HCT116 (cell line): ENCODE data around the gene EPHA6. TPM values are rescaled to one million over a fixed set of nuclear protein-coding genes. Genes with fewer than 3 reads are reported as not detected.

Experiments
- ATAC-seq: fragments of 200-7000 bp; cut with Tn5 transposase; 2 replicates; pipeline ENCODE4 v1.9.1; 2020; ENCODE audit warnings: mild to moderate bottlenecking, moderate library complexity
- BruUV-seq: library from RNA; stranded (reverse); fragments of 400-500 nt; replicated peaks from 2 replicates; lab custom pipeline; 2021; lab: Mats Ljungman, UMichigan
- CTCF ChIA-PET: fragments of 300-600 bp; sonication (Branson Sonifier 250); formaldehyde crosslinking; loops from one replicate; lab custom pipeline; 2021; ENCODE audit warnings: antibody characterized with exemption; lab: Charles Lee
- POLR2A ChIA-PET: fragments of 300-600, 350-600 bp; sonication (Branson Sonifier 250); formaldehyde crosslinking; loops from one replicate; lab custom pipeline; 2021; ENCODE audit warnings: antibody characterized with exemption; lab: Charles Lee
- RAD21 ChIA-PET, 2 experiments: fragments of 300-600 bp; sonication (Branson Sonifier 250); formaldehyde crosslinking; loops; one replicate each; lab custom pipeline; 2023; ENCODE audit warnings: low total read pairs in 2 of 2; ENCODE audit not compliant: uncharacterized antibody in 2 of 2, unreplicated experiment in 2 of 2, low non-redundant PET in 1 of 2; lab: Charles Lee
- DNase-seq: peaks from one replicate; pipeline ENCODE4 v3.0.0-alpha.2; 2010; ENCODE audit warnings: low read depth, low spot score
- H2AFZ ChIP-seq: fragments of 200-600 bp; shearing (Covaris generic), sonication (generic); 2 replicates; pipeline ENCODE4 v1.6.1; 2017; ENCODE audit warnings: low read depth, mixed run types, mixed read lengths, antibody characterized with exemption, low read length; ENCODE audit not compliant: poor library complexity, severe bottlenecking
- H3K27ac ChIP-seq: 2 replicates; pipeline ENCODE4 v1.5.1; 2012; ENCODE audit warnings: low read depth, low read length
- H3K27me3 ChIP-seq: fragments of 200-600 bp; sonication (generic); 2 replicates; pipeline ENCODE4 v1.6.1; 2016; ENCODE audit warnings: mixed run types, low read length, mixed read lengths; ENCODE audit not compliant: insufficient read depth
- H3K36me3 ChIP-seq, 2 experiments: fragments of 200-500 bp in 1 of 2; fragments of 200-600 bp in 1 of 2; sonication (Bioruptor generic) in 1 of 2; sonication (generic) in 1 of 2; 2 replicates each; pipeline versions ENCODE4 v1.5.1 to v1.6.1; 2014 to 2016; ENCODE audit warnings: low read length in 2 of 2, inconsistent platforms in 1 of 2, mixed read lengths in 1 of 2, mixed run types in 1 of 2; ENCODE audit not compliant: insufficient read depth in 2 of 2, control insufficient read depth in 1 of 2
- H3K4me1 ChIP-seq, 2 experiments: fragments of 200-600 bp in 1 of 2; sonication (generic) in 1 of 2; 2 replicates each; pipeline versions ENCODE4 v1.5.1 to v1.6.1; 2012 to 2017; ENCODE audit warnings: low read length in 2 of 2, inconsistent platforms in 1 of 2, mild to moderate bottlenecking in 1 of 2, mixed read lengths in 1 of 2, mixed run types in 1 of 2, moderate library complexity in 1 of 2; ENCODE audit not compliant: insufficient read depth in 2 of 2, control insufficient read depth in 1 of 2
- H3K4me2 ChIP-seq: fragments of 200-600 bp; sonication (generic); 2 replicates; pipeline ENCODE4 v1.6.1; 2017; ENCODE audit warnings: mixed run types, low read length, mixed read lengths
- H3K4me3 ChIP-seq, 2 experiments: fragments of 200-600 bp in 1 of 2; sonication (generic) in 1 of 2; replicated peaks in 1 of 2; 2 replicates each; pipeline ENCODE4 v1.5.1; 2011 to 2016; ENCODE audit warnings: low read length in 2 of 2, control low read depth in 1 of 2, low read depth in 1 of 2, mild to moderate bottlenecking in 1 of 2, mixed read lengths in 1 of 2, mixed run types in 1 of 2
- H3K79me2 ChIP-seq: fragments of 200-600 bp; sonication (generic); 2 replicates; pipeline ENCODE4 v1.6.1; 2017; ENCODE audit warnings: mild to moderate bottlenecking, mixed run types, low read length, moderate library complexity, mixed read lengths; ENCODE audit not compliant: insufficient read depth
- H3K9ac ChIP-seq: fragments of 200-600 bp; sonication (generic); 2 replicates; pipeline ENCODE4 v1.6.1; 2016; ENCODE audit warnings: low read length, mixed read lengths
- H3K9me2 ChIP-seq: fragments of 200-600 bp; sonication (generic), shearing (Covaris generic); 2 replicates; pipeline ENCODE4 v1.6.1; 2017; ENCODE audit warnings: mixed run types, mild to moderate bottlenecking, moderate library complexity; ENCODE audit not compliant: insufficient read depth
- H3K9me3 ChIP-seq, 2 experiments: fragments of 200-500 bp in 1 of 2; fragments of 200-600 bp in 1 of 2; sonication (Bioruptor generic) in 1 of 2; sonication (generic) in 1 of 2; 2 replicates each; pipeline ENCODE4 v1.6.1; 2014 to 2017; ENCODE audit warnings: low read length in 2 of 2, mixed read lengths in 2 of 2, inconsistent platforms in 1 of 2, low read depth in 1 of 2, mild to moderate bottlenecking in 1 of 2, mixed run types in 1 of 2, moderate library complexity in 1 of 2; ENCODE audit not compliant: control insufficient read depth in 1 of 2, insufficient read depth in 1 of 2
- H4K20me1 ChIP-seq: fragments of 200-600 bp; sonication (generic), shearing (Covaris generic); 2 replicates; pipeline ENCODE4 v1.6.1; 2017; ENCODE audit warnings: mixed run types, mild to moderate bottlenecking, moderate library complexity; ENCODE audit not compliant: insufficient read depth
- ATF3 ChIP-seq: IDR thresholded peaks from 2 replicates; pipeline ENCODE4 v1.6.1; 2012
- CBX3 ChIP-seq: IDR thresholded peaks from 2 replicates; pipeline ENCODE4 v1.6.1; 2012; ENCODE audit warnings: low read depth
- CEBPB ChIP-seq: IDR thresholded peaks from 2 replicates; pipeline ENCODE4 v1.6.1; 2012; ENCODE audit warnings: low read depth
- EGR1 ChIP-seq: IDR thresholded peaks from 2 replicates; pipeline ENCODE4 v1.6.1; 2012; ENCODE audit warnings: low read depth
- ELF1 ChIP-seq: IDR thresholded peaks from 2 replicates; pipeline ENCODE4 v1.6.1; 2012; ENCODE audit warnings: low read depth, borderline replicate concordance
- EZH2 ChIP-seq: fragments of 200-600 bp; sonication (generic); IDR thresholded peaks from 2 replicates; pipeline ENCODE4 v1.6.1; 2017; ENCODE audit warnings: antibody characterized with exemption, mixed run types
- EZH2phosphoT487 ChIP-seq: fragments of 200-600 bp; IDR thresholded peaks from 2 replicates; pipeline ENCODE4 v1.6.1; 2018; ENCODE audit warnings: antibody characterized with exemption, borderline replicate concordance
- FOSL1 ChIP-seq: IDR thresholded peaks from 2 replicates; pipeline ENCODE4 v1.6.1; 2012; ENCODE audit warnings: low read depth
- JUND ChIP-seq: IDR thresholded peaks from 2 replicates; pipeline ENCODE4 v1.6.1; 2012
- MAX ChIP-seq: IDR thresholded peaks from 2 replicates; pipeline ENCODE4 v1.6.1; 2012
- POLR2AphosphoS5 ChIP-seq: IDR thresholded peaks from 2 replicates; pipeline ENCODE4 v1.6.1; 2011; ENCODE audit warnings: mild to moderate bottlenecking, low read depth, low read length, moderate library complexity
- REST ChIP-seq: IDR thresholded peaks from 2 replicates; pipeline ENCODE4 v1.6.1; 2012; ENCODE audit warnings: low read depth
- SIN3A ChIP-seq: IDR thresholded peaks from 2 replicates; pipeline ENCODE4 v1.6.1; 2012; ENCODE audit warnings: low read depth
- SP1 ChIP-seq: IDR thresholded peaks from 2 replicates; pipeline ENCODE4 v1.6.1; 2012; ENCODE audit warnings: low read depth
- SRF ChIP-seq: IDR thresholded peaks from 2 replicates; pipeline ENCODE4 v1.6.1; 2012; ENCODE audit warnings: low read depth
- TCF7L2 ChIP-seq: IDR thresholded peaks from 2 replicates; pipeline ENCODE4 v1.7.0; 2011; ENCODE audit warnings: borderline replicate concordance, inconsistent platforms; ENCODE audit not compliant: insufficient read depth, insufficient read length; ENCODE audit errors: extremely low read depth
- YY1 ChIP-seq: IDR thresholded peaks from 2 replicates; pipeline ENCODE4 v1.6.1; 2011; ENCODE audit warnings: low read length, low read depth, moderate library complexity, mild to moderate bottlenecking; ENCODE audit not compliant: insufficient replicate concordance; ENCODE audit errors: extremely low read depth
- ZBTB33 ChIP-seq: IDR thresholded peaks from 2 replicates; pipeline ENCODE4 v1.6.1; 2011; ENCODE audit warnings: mild to moderate bottlenecking, low read length, moderate library complexity; ENCODE audit not compliant: insufficient replicate concordance; ENCODE audit errors: extremely low read depth
- ZFX ChIP-seq: fragments of 450-650 bp; IDR thresholded peaks from 2 replicates; pipeline ENCODE4 v1.6.1; 2017
- intact Hi-C: fragments of 100-400 bp; cut with micrococcal nuclease; formaldehyde crosslinking; loops from 2 replicates; pipeline ENCODE4 v1.10.0; 2022
- total RNA-seq: library from RNA; stranded (reverse); gene quantifications from one replicate; pipeline ENCODE4 v1.2.1, GENCODE V29; 2021; ENCODE audit not compliant: unreplicated experiment

Gene EPHA6
- total RNA-seq, 1 experiment from 2014 or later = not detected

- TF ChIP-seq REST (no peak), ATF3 (no peak), JUND (no peak), CEBPB (no peak), SRF (no peak), ZFX (no peak)
Measured at GRCh38 chr3:97662762-97663161, 848.4 kb downstream of the EPHA6 start (continued).

- Histone ChIP-seq H3K4me1 (no peaks in the 10 kb centered on the region), H3K79me2 (no peaks in the 10 kb centered on the region), H3K36me3 (no peaks in the 10 kb centered on the region), H3K9me3 (no peaks in the 10 kb centered on the region), H3K4me3 (no peak overlapping the region), H3K4me2 (no peak overlapping the region), H3K27me3 (no peaks in the 10 kb centered on the region), H3K9me2 (no peaks in the 10 kb centered on the region), H3K9ac (no peak overlapping the region), H4K20me1 (no peaks in the 10 kb centered on the region), H2AFZ (no peak overlapping the region), H3K27ac (no peak overlapping the region)
- CTCF ChIA-PET = no interaction called here
- no TSS peak for BruUV-seq
- ATAC-seq (no peak), DNase-seq (no peak)
- RAD21 ChIA-PET = no interaction called here
- intact Hi-C loops = no loop called here
- POLR2A ChIA-PET = no interaction called here
- TF ChIP-seq EZH2 = no peak
- no peak for TF ChIP-seq ELF1
- no peak for TF ChIP-seq SP1
- TF ChIP-seq POLR2AphosphoS5 = no peak
- no peak for TF ChIP-seq JUND
- no peak for TF ChIP-seq ZBTB33
- no peak for TF ChIP-seq FOSL1
- TF ChIP-seq EGR1 = no peak
- TF ChIP-seq SRF = no peak
- TF ChIP-seq MAX = no peak
- TF ChIP-seq EZH2phosphoT487 = no peak
- no peak for TF ChIP-seq SIN3A
- no peak for TF ChIP-seq CBX3
- no peak for TF ChIP-seq YY1
- no peak for TF ChIP-seq TCF7L2
Measured at GRCh38 chr3:97665896-97666295, 851.5 kb downstream of the EPHA6 start.
